ENCODE data around the gene RBP3. TPM values are rescaled to one million over a fixed set of nuclear protein-coding genes. Genes with fewer than 3 reads are reported as not detected.

RBP3 gene
- total RNA-seq, 2 donors from 2014 or later: not detected

- DNase-seq (no peak), ATAC-seq (no peak)
- intact Hi-C loops (cut with DNase I): no loop called here
Observed at GRCh38 chr10:47315421-47315820, 32.7 kb upstream of the RBP3 start.

DNA sequence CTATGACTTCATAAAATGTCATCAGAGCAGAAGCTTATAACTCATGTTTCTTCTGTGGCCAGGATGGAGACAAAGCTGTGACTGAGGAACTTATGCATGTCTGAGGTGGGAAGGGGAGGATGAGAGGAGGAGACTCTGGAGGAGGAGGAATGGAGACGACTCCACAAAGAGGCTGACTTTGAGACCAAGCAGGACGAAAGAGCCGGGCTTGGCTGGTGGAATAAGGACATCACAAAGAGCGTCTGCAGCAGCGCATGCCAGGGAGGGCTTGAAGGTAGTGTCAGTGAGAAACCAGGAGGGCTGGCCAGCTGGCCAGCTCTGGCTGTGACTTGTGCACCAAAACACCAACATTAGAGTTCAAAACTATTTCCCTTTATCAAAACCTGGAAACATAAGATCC, 32.0 kb upstream of the RBP3 start:
- ATAC-seq: no peak
- intact Hi-C loops (cut with DNase I): no loop called here
- DNase-seq: no peak

GRCh38 chr10:47317251-47317650, 30.9 kb upstream of the RBP3 start:
- ATAC-seq (no peak), DNase-seq (no peak)
- intact Hi-C loops (cut with DNase I): no loop called here

DNA sequence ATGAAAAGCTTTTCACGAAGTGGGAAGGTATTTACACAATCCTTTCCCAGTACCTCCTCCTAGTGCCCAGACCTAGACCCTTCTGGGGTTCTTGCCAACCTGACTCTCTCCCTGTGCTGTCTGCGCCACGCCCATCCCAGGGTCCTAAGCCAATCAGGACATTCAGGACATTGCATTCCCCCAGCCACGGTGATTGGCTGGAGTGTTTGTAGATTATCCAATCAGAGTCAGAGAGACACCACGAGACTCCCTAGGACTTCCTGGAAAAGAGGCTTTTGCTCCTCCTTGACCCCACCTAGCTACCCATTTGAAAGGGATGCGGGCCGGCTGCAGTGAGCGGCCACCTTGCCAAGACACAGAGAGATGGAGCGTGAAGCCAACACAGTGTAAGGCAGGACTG, 29.5 kb upstream of the RBP3 start:
- DNase-seq (no peak), ATAC-seq (no peak)
- intact Hi-C loops (cut with DNase I): no loop called here

DNA sequence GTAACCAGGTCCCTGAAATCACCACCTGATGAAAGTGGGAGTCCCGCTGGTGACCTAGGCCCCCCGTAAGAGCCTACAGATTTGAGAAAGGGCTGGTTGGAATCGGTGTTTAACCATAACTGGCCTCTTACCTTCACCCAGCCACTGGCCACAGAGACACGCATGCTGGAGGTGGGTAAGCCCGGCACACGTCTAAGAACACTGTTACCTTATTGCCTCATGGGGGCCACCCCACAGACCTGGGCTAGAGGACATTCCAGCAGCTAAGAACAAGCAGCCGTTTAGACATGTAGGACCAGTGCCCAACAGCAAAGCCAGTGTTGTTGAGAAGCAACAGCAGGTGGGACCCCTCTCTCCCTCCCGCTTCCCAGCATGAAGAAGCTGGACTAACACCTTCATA, 28.4 kb upstream of the RBP3 start:
- DNase-seq: no peak
- intact Hi-C loops (cut with DNase I): no loop called here
- ATAC-seq: no peak

GRCh38 chr10:47320812-47321211, 27.4 kb upstream of the RBP3 start:
- intact Hi-C loops (cut with DNase I): no loop called here
- ATAC-seq (no peak), DNase-seq (no peak)

DNA sequence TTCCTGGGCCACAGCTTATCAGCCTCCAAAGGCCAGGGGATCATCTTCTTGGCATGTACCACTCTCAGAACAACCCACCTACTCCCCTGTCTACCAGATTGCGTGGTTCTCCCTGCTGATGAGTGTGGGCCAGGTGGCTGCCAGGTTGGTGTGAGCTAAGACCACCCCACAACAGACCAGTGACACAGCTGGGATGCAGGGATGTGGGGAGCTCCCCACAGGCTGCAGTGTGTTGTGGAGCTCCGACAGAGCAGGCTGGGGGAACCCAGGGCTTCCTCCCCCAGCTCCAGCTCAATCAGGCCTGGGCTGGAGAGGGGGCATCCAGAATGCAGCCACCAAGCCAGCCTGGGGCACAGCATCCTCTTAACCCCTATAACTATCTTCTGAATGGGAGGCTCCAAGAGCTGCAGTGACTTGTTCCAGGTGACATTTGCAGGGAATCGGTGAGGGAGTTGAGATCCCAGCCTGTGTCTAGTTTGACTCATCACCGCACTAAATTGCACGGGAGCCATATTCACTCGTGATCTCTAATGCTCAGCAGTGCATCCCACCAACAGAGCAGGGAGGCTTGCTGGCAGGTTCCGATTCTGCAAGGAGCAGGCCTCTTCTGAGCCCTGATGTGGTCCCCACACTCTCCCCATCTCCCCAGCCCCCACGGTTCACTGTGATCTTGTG, 26.5 kb upstream of the RBP3 start:
- ATAC-seq: no peak
- intact Hi-C loops (cut with DNase I): no loop called here
- no peak for DNase-seq

GRCh38 chr10:47322300-47323061, 25.7 kb upstream of the RBP3 start, which contains the start of gene GDF2:
Gene GDF2, plus strand, starts transcription at chr10:47322454. Its CDS starts 215 bp downstream, at chr10:47322669.
- DNase-seq (no peak), ATAC-seq (peak in 1 of 2 donors; percentile 38)
- intact Hi-C loops (cut with DNase I): no loop called here

- intact Hi-C loops (cut with DNase I): no loop called here
- DNase-seq (no peak), ATAC-seq (no peak)
Observed at GRCh38 chr10:47323087-47323486, 25.1 kb upstream of the RBP3 start.

GRCh38 chr10:47323636-47324296, 24.4 kb upstream of the RBP3 start:
- intact Hi-C loops (cut with DNase I): no loop called here
- ATAC-seq (no peak), DNase-seq (no peak)

GRCh38 chr10:47325303-47326291, 22.6 kb upstream of the RBP3 start:
- no peak for ATAC-seq
- intact Hi-C loops (cut with DNase I): no loop called here
- DNase-seq: no peak

GRCh38 chr10:47326306-47326926, 21.7 kb upstream of the RBP3 start:
- intact Hi-C loops (cut with DNase I): no loop called here
- no peak for DNase-seq
- peak; percentile 64 to 82 for ATAC-seq

DNA sequence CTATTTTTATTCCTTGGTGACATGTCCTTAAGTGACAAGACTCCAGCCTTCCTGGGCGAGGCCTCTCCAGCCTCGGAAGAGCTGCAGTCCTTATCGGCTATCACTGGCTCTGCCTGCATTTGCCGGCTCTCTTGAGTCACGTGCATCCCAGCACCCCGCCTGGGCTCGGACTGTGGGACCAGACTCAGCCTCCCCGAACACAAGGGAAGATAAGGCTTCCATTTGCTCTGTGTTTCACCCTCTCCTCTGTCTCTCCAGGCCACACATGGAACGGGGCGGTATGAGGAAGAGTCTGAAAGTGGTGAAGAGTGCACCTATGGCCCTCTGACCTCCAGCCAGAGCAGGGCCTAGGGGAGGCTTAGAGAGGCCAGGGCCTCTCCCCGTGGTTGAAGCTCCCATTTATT, 21.2 kb upstream of the RBP3 start:
- ATAC-seq: peak; percentile 76 to 77
- DNase-seq: no peak
- intact Hi-C loops (cut with DNase I): no loop called here

GRCh38 chr10:47329855-47330254, 18.3 kb upstream of the RBP3 start:
- no peak for ATAC-seq
- DNase-seq: no peak
- intact Hi-C loops (cut with DNase I): no loop called here

GRCh38 chr10:47330366-47330765, 17.8 kb upstream of the RBP3 start:
- ATAC-seq (no peak), DNase-seq (no peak)
- intact Hi-C loops (cut with DNase I): no loop called here

- ATAC-seq (no peak), DNase-seq (no peak)
- intact Hi-C loops (cut with DNase I): no loop called here
Observed at GRCh38 chr10:47330804-47331203, 17.4 kb upstream of the RBP3 start.

DNA sequence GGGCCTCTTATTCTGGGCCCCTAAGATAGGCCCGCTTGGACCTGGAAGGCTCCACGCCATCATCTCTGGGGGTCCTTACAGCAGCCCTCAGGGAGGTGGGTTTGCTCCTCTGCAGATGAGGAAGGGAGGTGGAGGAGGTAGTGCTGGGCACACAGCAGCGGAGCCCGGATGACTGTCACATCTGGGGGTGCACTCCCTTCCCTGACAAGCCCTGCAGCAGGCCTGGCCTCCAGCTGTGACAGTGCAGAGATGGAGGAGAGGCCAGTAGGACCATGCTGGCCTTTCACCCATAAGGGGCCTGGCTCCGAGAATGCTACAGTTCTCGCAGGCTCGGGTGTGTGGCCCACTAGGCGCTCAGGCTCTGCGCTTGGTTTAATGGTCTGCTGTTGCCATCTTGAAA, 16.7 kb upstream of the RBP3 start:
- no peak for DNase-seq
- ATAC-seq: no peak

DNA sequence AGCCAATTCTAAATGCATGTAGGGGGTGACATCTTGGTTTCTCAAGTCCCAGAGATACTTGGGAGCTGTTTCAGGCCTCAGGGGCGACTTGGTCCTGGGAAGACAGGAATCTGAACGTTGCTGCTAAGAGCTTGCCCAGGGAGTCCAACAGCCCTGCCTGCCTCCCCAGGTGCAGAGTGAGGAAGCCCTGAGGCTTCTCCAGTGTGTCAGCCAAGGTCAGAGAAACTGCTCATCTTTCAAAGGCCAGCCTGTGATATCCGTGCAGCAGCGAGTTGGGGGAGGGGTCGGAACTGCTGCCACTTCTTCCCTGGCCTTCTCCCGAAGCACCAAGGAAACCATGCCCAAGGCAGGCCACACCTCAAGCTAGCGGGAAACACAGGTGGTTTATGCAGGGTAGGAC, 16.2 kb upstream of the RBP3 start:
- intact Hi-C loops (cut with DNase I): loop anchor here in 1 of 2 donors (1.0 kb wide), 1 partner anchor 24 kb away; no protein-coding TSS in a partner anchor
- ATAC-seq (no peak), DNase-seq (no peak)

More for the DNA sequence above, 16.7 kb upstream of the RBP3 start:
- intact Hi-C loops (cut with DNase I): no loop called here

GRCh38 chr10:47332371-47332770, 15.8 kb upstream of the RBP3 start:
- intact Hi-C loops (cut with DNase I): loop anchor here in 1 of 2 donors (1.0 kb wide), 1 partner anchor 24 kb away; no protein-coding TSS in a partner anchor
- ATAC-seq (no peak), DNase-seq (no peak)
